Rectal smooth muscle tissue (tissue), 1 donor: Measurements from ENCODE around the gene PDE7B.

Experiments used
- H3K27ac ChIP-seq: one replicate; pipeline ENCODE4 v1.7.0; 2013; ENCODE audit warnings: low read depth, low read length, inconsistent platforms
- H3K27me3 ChIP-seq: one replicate; pipeline ENCODE4 v1.7.0; 2013; ENCODE audit warnings: low read length; ENCODE audit not compliant: control insufficient read depth, insufficient read depth
- H3K36me3 ChIP-seq: one replicate; pipeline ENCODE4 v1.7.0; 2013; ENCODE audit warnings: low read length; ENCODE audit not compliant: control insufficient read depth, insufficient read depth
- H3K4me1 ChIP-seq: one replicate; pipeline ENCODE4 v1.7.0; 2013; ENCODE audit warnings: low read length; ENCODE audit not compliant: control insufficient read depth, insufficient read depth
- H3K4me3 ChIP-seq: one replicate; pipeline ENCODE4 v1.7.0; 2013; ENCODE audit warnings: low read length
- H3K9ac ChIP-seq: one replicate; pipeline ENCODE4 v1.7.0; 2013; ENCODE audit warnings: low read length

The PDE7B gene

GRCh38 chr6:136146130-136146529, 294.6 kb downstream of the PDE7B start:
- no peaks in the 10 kb centered on the region for H3K4me1 ChIP-seq
- H3K9ac ChIP-seq = no peak overlapping the region
- H3K4me3 ChIP-seq = no peak overlapping the region
- no peaks in the 10 kb centered on the region for H3K36me3 ChIP-seq
- no peak overlapping the region for H3K27ac ChIP-seq
- H3K27me3 ChIP-seq = no peaks in the 10 kb centered on the region

- H3K4me3 ChIP-seq = no peak overlapping the region
- no peak overlapping the region for H3K27ac ChIP-seq
- no peaks in the 10 kb centered on the region for H3K36me3 ChIP-seq
- H3K9ac ChIP-seq = no peak overlapping the region
- H3K27me3 ChIP-seq = no peaks in the 10 kb centered on the region
- no peaks in the 10 kb centered on the region for H3K4me1 ChIP-seq
Observed at GRCh38 chr6:136147342-136147741, 295.8 kb downstream of the PDE7B start.

GRCh38 chr6:136148051-136148450, 296.6 kb downstream of the PDE7B start:
- no peaks in the 10 kb centered on the region for H3K27me3 ChIP-seq
- no peak overlapping the region for H3K4me3 ChIP-seq
- no peak overlapping the region for H3K9ac ChIP-seq
- H3K27ac ChIP-seq = no peak overlapping the region
- no peaks in the 10 kb centered on the region for H3K4me1 ChIP-seq
- no peaks in the 10 kb centered on the region for H3K36me3 ChIP-seq

GRCh38 chr6:136148523-136148922, 297.0 kb downstream of the PDE7B start:
- Histone ChIP-seq H3K4me1 (no peaks in the 10 kb centered on the region), H3K27me3 (no peaks in the 10 kb centered on the region), H3K27ac (no peak overlapping the region), H3K4me3 (no peak overlapping the region), H3K9ac (no peak overlapping the region), H3K36me3 (no peaks in the 10 kb centered on the region)

GRCh38 chr6:136149311-136149710, 297.8 kb downstream of the PDE7B start:
- Histone ChIP-seq H3K4me1 (no peaks in the 10 kb centered on the region), H3K4me3 (no peak overlapping the region), H3K36me3 (no peaks in the 10 kb centered on the region), H3K9ac (no peak overlapping the region), H3K27ac (no peak overlapping the region), H3K27me3 (no peaks in the 10 kb centered on the region)

GRCh38 chr6:136150961-136151360, 299.5 kb downstream of the PDE7B start:
- Histone ChIP-seq H3K36me3 (peaks cover 2% of the 10 kb centered on the region), H3K9ac (no peak overlapping the region), H3K4me1 (peaks cover 4% of the 10 kb centered on the region), H3K27ac (no peak overlapping the region), H3K27me3 (no peaks in the 10 kb centered on the region), H3K4me3 (no peak overlapping the region)

GRCh38 chr6:136153707-136154375, 302.3 kb downstream of the PDE7B start:
- H3K4me1 ChIP-seq = peaks cover 4% of the 10 kb centered on the region
- peaks cover 2% of the 10 kb centered on the region for H3K36me3 ChIP-seq
- no peaks in the 10 kb centered on the region for H3K27me3 ChIP-seq
- no peak overlapping the region for H3K9ac ChIP-seq
- H3K27ac ChIP-seq = no peak overlapping the region
- no peak overlapping the region for H3K4me3 ChIP-seq

- H3K9ac ChIP-seq = no peak overlapping the region
- no peak overlapping the region for H3K4me3 ChIP-seq
- H3K27me3 ChIP-seq = no peaks in the 10 kb centered on the region
- peaks cover 2% of the 10 kb centered on the region for H3K36me3 ChIP-seq
- H3K27ac ChIP-seq = no peak overlapping the region
- H3K4me1 ChIP-seq = peaks cover 4% of the 10 kb centered on the region
Observed at GRCh38 chr6:136155191-136155590, 303.7 kb downstream of the PDE7B start.

- H3K36me3 ChIP-seq = peaks cover 2% of the 10 kb centered on the region
- H3K27me3 ChIP-seq = no peaks in the 10 kb centered on the region
- H3K4me3 ChIP-seq = no peak overlapping the region
- H3K4me1 ChIP-seq = peaks cover 4% of the 10 kb centered on the region
- no peak overlapping the region for H3K27ac ChIP-seq
- no peak overlapping the region for H3K9ac ChIP-seq
Observed at GRCh38 chr6:136157743-136158142, 306.2 kb downstream of the PDE7B start.

GRCh38 chr6:136158387-136158821, 306.9 kb downstream of the PDE7B start:
- no peak overlapping the region for H3K4me3 ChIP-seq
- H3K4me1 ChIP-seq = peaks cover 4% of the 10 kb centered on the region
- H3K27me3 ChIP-seq = no peaks in the 10 kb centered on the region
- no peak overlapping the region for H3K27ac ChIP-seq
- H3K36me3 ChIP-seq = peaks cover 2% of the 10 kb centered on the region
- no peak overlapping the region for H3K9ac ChIP-seq

- H3K36me3 ChIP-seq = peaks cover 2% of the 10 kb centered on the region
- H3K27ac ChIP-seq = no peak overlapping the region
- no peak overlapping the region for H3K4me3 ChIP-seq
- peaks cover 4% of the 10 kb centered on the region for H3K4me1 ChIP-seq
- no peak overlapping the region for H3K9ac ChIP-seq
- H3K27me3 ChIP-seq = no peaks in the 10 kb centered on the region
Observed at GRCh38 chr6:136158971-136159370, 307.5 kb downstream of the PDE7B start.

- Histone ChIP-seq H3K4me1 (peaks cover 2% of the 10 kb centered on the region), H3K4me3 (no peak overlapping the region), H3K36me3 (peaks cover under 1% of the 10 kb centered on the region), H3K27me3 (no peaks in the 10 kb centered on the region), H3K9ac (no peak overlapping the region), H3K27ac (no peak overlapping the region)
Observed at GRCh38 chr6:136160250-136160649, 308.7 kb downstream of the PDE7B start.

GRCh38 chr6:136161950-136162349, 310.4 kb downstream of the PDE7B start:
- H3K27me3 ChIP-seq = no peaks in the 10 kb centered on the region
- H3K27ac ChIP-seq = no peak overlapping the region
- no peaks in the 10 kb centered on the region for H3K4me1 ChIP-seq
- no peak overlapping the region for H3K9ac ChIP-seq
- no peaks in the 10 kb centered on the region for H3K36me3 ChIP-seq
- no peak overlapping the region for H3K4me3 ChIP-seq
